Loucy (cell line): Measurements from ENCODE around the gene ZNF277.

Experiments used
- H2AFZ ChIP-seq: fragments of 200-600 bp; sonication (generic); 2 replicates; pipeline ENCODE4 v1.6.0; 2016; ENCODE audit warnings: antibody characterized with exemption, mild to moderate bottlenecking, low read length, moderate library complexity
- H3F3A ChIP-seq: fragments of 200-600 bp; 2 replicates; pipeline ENCODE4 v1.6.0; 2016; ENCODE audit warnings: antibody characterized with exemption, low read depth, mild to moderate bottlenecking
- H3K27me3 ChIP-seq: fragments of 200-600 bp; sonication (generic); 2 replicates; pipeline ENCODE4 v1.6.1; 2014; ENCODE audit warnings: low read length, mild to moderate bottlenecking; ENCODE audit not compliant: insufficient read depth, poor library complexity, severe bottlenecking
- H3K36me3 ChIP-seq: fragments of 200-600 bp; sonication (generic); 2 replicates; pipeline ENCODE4 v1.6.1; 2016; ENCODE audit warnings: low read length; ENCODE audit not compliant: insufficient read depth
- H3K4me1 ChIP-seq: fragments of 200-600 bp; sonication (generic); 2 replicates; pipeline ENCODE4 v1.5.1; 2014; ENCODE audit warnings: low read length, mild to moderate bottlenecking; ENCODE audit not compliant: insufficient read depth, poor library complexity, severe bottlenecking
- H3K4me2 ChIP-seq: fragments of 200-600 bp; sonication (generic); 2 replicates; pipeline ENCODE4 v1.6.0; 2014; ENCODE audit warnings: antibody characterized with exemption, low read length, low read depth, mild to moderate bottlenecking; ENCODE audit not compliant: poor library complexity, severe bottlenecking
- H3K4me3 ChIP-seq: fragments of 200-600 bp; sonication (generic); 2 replicates; pipeline ENCODE4 v1.5.1; 2014; ENCODE audit warnings: low read length, mild to moderate bottlenecking, mixed read lengths; ENCODE audit not compliant: poor library complexity, severe bottlenecking
- H3K79me2 ChIP-seq: fragments of 200-600 bp; sonication (generic); 2 replicates; pipeline ENCODE4 v1.6.1; 2014; ENCODE audit warnings: low read length; ENCODE audit not compliant: insufficient read depth
- H3K9ac ChIP-seq: fragments of 200-600 bp; sonication (generic); 2 replicates; pipeline ENCODE4 v1.6.0; 2014; ENCODE audit warnings: mild to moderate bottlenecking, low read depth, low read length, moderate library complexity; ENCODE audit not compliant: poor library complexity, severe bottlenecking
- H3K9me2 ChIP-seq: fragments of 200-600 bp; sonication (generic); replicated peaks from 2 replicates; pipeline ENCODE4 v1.6.1; 2016; ENCODE audit warnings: low read depth, low read length, mixed read lengths
- H3K9me3 ChIP-seq: fragments of 200-600 bp; sonication (generic); 2 replicates; pipeline ENCODE4 v1.6.1; 2014; ENCODE audit warnings: mild to moderate bottlenecking, antibody characterized with exemption, low read length, low read depth; ENCODE audit not compliant: insufficient read depth
- H4K20me1 ChIP-seq: fragments of 200-600 bp; sonication (generic); 2 replicates; pipeline ENCODE4 v1.6.0; 2014; ENCODE audit warnings: antibody characterized with exemption, low read length, mild to moderate bottlenecking; ENCODE audit not compliant: insufficient read depth, poor library complexity, severe bottlenecking
- EZH2phosphoT487 ChIP-seq: fragments of 200-600 bp; IDR thresholded peaks from 2 replicates; pipeline ENCODE4 v1.6.1; 2018; ENCODE audit warnings: antibody characterized with exemption, mild to moderate bottlenecking, moderate library complexity, borderline replicate concordance
- TF ChIP-seq, protein P1 (sequence below): fragments of 200-600 bp; sonication (generic); conservative IDR thresholded peaks from 2 replicates; pipeline ENCODE4 v1.5.1; 2014; ENCODE audit warnings: mild to moderate bottlenecking, antibody characterized with exemption, low read length

Gene ZNF277

GRCh38 chr7:112224186-112224585 lies 17.7 kb downstream of the ZNF277 start:
- H3K36me3 ChIP-seq: no peaks in the 10 kb centered on the region
- no peaks in the 10 kb centered on the region for H3K4me1 ChIP-seq
- no peaks in the 10 kb centered on the region for H3K27me3 ChIP-seq
- H3K4me2 ChIP-seq: no peak overlapping the region
- no peak overlapping the region for H2AFZ ChIP-seq
- H3K9me3 ChIP-seq: no peaks in the 10 kb centered on the region
- peaks cover 6% of the 10 kb centered on the region for H4K20me1 ChIP-seq
- H3F3A ChIP-seq: no peaks in the 10 kb centered on the region
- no peak overlapping the region for H3K9ac ChIP-seq
- H3K4me3 ChIP-seq: no peak overlapping the region
- no peak for TF ChIP-seq EZH2phosphoT487
- TF ChIP-seq, protein P1, sequence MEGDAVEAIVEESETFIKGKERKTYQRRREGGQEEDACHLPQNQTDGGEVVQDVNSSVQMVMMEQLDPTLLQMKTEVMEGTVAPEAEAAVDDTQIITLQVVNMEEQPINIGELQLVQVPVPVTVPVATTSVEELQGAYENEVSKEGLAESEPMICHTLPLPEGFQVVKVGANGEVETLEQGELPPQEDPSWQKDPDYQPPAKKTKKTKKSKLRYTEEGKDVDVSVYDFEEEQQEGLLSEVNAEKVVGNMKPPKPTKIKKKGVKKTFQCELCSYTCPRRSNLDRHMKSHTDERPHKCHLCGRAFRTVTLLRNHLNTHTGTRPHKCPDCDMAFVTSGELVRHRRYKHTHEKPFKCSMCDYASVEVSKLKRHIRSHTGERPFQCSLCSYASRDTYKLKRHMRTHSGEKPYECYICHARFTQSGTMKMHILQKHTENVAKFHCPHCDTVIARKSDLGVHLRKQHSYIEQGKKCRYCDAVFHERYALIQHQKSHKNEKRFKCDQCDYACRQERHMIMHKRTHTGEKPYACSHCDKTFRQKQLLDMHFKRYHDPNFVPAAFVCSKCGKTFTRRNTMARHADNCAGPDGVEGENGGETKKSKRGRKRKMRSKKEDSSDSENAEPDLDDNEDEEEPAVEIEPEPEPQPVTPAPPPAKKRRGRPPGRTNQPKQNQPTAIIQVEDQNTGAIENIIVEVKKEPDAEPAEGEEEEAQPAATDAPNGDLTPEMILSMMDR: no peak
- H3K79me2 ChIP-seq: peaks cover 75% of the 10 kb centered on the region
- no peaks in the 10 kb centered on the region for H3K9me2 ChIP-seq

DNA sequence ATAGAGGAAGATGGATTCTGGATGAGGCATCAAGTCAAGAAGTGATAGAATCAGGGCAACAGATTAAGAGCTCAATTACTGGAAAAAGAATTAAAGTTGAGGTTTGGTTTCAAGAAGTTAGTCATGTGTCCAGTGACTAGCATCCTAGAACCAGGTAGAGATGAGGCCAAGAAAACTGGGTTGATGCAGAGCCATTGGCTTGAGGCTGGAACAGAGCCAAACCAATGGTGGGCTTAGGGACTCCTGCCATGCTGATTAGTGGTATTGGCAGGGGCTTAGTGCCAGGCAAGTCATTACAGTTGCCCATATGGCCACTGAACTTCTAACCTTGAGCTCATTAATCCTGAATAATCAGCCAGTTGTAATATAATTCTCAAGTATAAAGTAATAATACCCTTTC lies 18.5 kb downstream of the ZNF277 start:
- H2AFZ ChIP-seq: no peak overlapping the region
- peaks cover 70% of the 10 kb centered on the region for H3K79me2 ChIP-seq
- no peaks in the 10 kb centered on the region for H3K27me3 ChIP-seq
- no peaks in the 10 kb centered on the region for H3K9me2 ChIP-seq
- H3K4me3 ChIP-seq: no peak overlapping the region
- no peaks in the 10 kb centered on the region for H3K9me3 ChIP-seq
- no peak overlapping the region for H3K9ac ChIP-seq
- H3K4me2 ChIP-seq: no peak overlapping the region
- TF ChIP-seq, protein P1: no peak
- TF ChIP-seq EZH2phosphoT487: no peak
- H3K4me1 ChIP-seq: no peaks in the 10 kb centered on the region
- no peaks in the 10 kb centered on the region for H3K36me3 ChIP-seq
- H3F3A ChIP-seq: no peaks in the 10 kb centered on the region
- H4K20me1 ChIP-seq: peaks cover 6% of the 10 kb centered on the region

DNA sequence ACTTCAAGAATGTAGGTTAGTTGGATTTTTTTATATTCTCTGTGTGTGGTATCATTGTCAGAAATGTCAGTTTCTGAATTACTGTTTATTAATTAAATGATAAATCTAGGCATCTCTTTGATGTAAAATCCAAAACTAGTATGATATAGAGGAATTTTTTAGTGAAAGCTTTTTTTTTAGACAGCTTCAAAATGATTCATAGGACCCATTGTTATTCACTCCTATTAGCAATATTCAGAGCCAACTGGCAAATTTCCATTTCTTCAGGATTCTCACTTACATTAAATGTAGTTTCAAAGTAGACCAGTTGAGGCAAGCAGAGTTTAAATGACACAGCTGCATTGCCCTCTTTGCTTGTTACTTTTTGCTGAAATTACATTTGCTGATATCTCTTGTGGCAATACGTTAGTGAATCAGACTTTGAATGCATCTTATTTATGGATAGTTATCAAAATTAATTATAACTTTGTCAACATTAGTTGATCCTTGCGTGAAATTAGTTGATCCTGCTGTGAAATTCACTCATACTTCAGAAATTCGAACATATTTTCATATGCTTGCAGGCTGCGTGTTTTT lies 20.3 kb downstream of the ZNF277 start:
- Histone ChIP-seq H3K9me2 (no peaks in the 10 kb centered on the region), H3K27me3 (no peaks in the 10 kb centered on the region), H3K36me3 (no peaks in the 10 kb centered on the region), H3K79me2 (peaks cover 67% of the 10 kb centered on the region), H4K20me1 (peaks cover 6% of the 10 kb centered on the region), H3K4me1 (no peaks in the 10 kb centered on the region), H3K4me2 (no peak overlapping the region), H3F3A (no peaks in the 10 kb centered on the region), H3K9me3 (no peaks in the 10 kb centered on the region), H2AFZ (no peak overlapping the region), H3K4me3 (no peak overlapping the region), H3K9ac (no peak overlapping the region)
- no peak for TF ChIP-seq EZH2phosphoT487
- TF ChIP-seq, protein P1: no peak
